Colonic mucosa (tissue), 4 donors: ENCODE measurements around the gene VPS52. TPM values are rescaled to one million over a fixed set of nuclear protein-coding genes. Genes with fewer than 3 reads are reported as not detected.

ENCODE experiments used
- DNase-seq: peaks from one replicate; pipeline ENCODE4 v3.0.0-alpha.2; 2020
- H3K27ac ChIP-seq: fragments of 200-600 bp; one replicate; pipeline ENCODE4 v1.8.0; 2021
- H3K27me3 ChIP-seq: fragments of 200-600 bp; one replicate; pipeline ENCODE4 v1.8.0; 2021
- H3K36me3 ChIP-seq: fragments of 200-600 bp; one replicate; pipeline ENCODE4 v1.8.0; 2021
- H3K4me1 ChIP-seq: fragments of 200-600 bp; one replicate; pipeline ENCODE4 v1.8.0; 2021; ENCODE audit warnings: mild to moderate bottlenecking
- H3K4me3 ChIP-seq: fragments of 200-600 bp; one replicate; pipeline ENCODE4 v1.8.0; 2021
- H3K9ac ChIP-seq, 2 donors: one replicate each; pipeline ENCODE4 v1.7.0; 2013; ENCODE audit warnings: control low read depth in 2 of 2, low read depth in 2 of 2, low read length in 2 of 2
- H3K9me3 ChIP-seq: fragments of 200-600 bp; one replicate; pipeline ENCODE4 v1.8.0; 2021
- intact Hi-C: fragments of 100-400 bp; cut with DNase I; formaldehyde crosslinking; loops from one replicate; pipeline ENCODE4 v1.14.1; 2022
- total RNA-seq, 2 donors: library from RNA; stranded (reverse); fragmentation: NEBNext Ultra II Directional in 1 of 2; extraction: Animal tissue kit (Norgen Biotek cat#: 25700) in 1 of 2; gene quantifications; one replicate each; pipeline ENCODE4 v1.2.1, GENCODE V29; 2021
- TF ChIP-seq, protein P1 (sequence below): fragments of 200-600 bp; IDR thresholded peaks from one replicate; pipeline ENCODE4 v1.8.0; 2022; ENCODE audit warnings: antibody characterized with exemption, mild to moderate bottlenecking
- donor health status: healthy.
- donor health status: DM: no; HTN: no; CAD: no.
- donor health status: DM: no; HTN: no; CAD: no.

VPS52 gene
- total RNA-seq, 2 donors from 2014 or later: 48.4 to 73.2 TPM

DNA sequence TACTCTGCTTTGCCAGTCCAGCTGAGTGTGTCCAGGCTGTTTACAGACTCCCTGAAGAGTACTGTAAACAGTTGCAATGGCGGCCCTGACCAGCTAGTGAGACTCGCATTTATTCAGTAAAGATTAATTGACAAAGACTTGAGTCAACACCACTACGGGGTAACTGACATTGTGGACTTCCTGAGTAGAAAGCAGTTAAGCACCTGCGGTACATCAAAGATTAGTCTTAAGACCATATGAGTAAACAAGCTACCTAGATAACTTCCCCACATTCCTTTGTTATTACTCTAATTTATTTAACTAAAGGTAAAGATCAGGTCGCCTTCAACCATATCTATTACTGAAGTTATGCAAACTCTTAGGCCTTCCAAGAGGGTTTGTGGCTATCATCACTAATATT is 12.6 kb downstream of the VPS52 start:
- Histone ChIP-seq H3K9me3 (no peaks in the 10 kb centered on the region), H3K9ac (no peak overlapping the region), H3K4me3 (no peak overlapping the region), H3K27ac (no peak overlapping the region), H3K27me3 (no peaks in the 10 kb centered on the region), H3K4me1 (no peaks in the 10 kb centered on the region), H3K36me3 (peaks cover 8% of the 10 kb centered on the region)
- TF ChIP-seq, protein P1, sequence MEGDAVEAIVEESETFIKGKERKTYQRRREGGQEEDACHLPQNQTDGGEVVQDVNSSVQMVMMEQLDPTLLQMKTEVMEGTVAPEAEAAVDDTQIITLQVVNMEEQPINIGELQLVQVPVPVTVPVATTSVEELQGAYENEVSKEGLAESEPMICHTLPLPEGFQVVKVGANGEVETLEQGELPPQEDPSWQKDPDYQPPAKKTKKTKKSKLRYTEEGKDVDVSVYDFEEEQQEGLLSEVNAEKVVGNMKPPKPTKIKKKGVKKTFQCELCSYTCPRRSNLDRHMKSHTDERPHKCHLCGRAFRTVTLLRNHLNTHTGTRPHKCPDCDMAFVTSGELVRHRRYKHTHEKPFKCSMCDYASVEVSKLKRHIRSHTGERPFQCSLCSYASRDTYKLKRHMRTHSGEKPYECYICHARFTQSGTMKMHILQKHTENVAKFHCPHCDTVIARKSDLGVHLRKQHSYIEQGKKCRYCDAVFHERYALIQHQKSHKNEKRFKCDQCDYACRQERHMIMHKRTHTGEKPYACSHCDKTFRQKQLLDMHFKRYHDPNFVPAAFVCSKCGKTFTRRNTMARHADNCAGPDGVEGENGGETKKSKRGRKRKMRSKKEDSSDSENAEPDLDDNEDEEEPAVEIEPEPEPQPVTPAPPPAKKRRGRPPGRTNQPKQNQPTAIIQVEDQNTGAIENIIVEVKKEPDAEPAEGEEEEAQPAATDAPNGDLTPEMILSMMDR: no peak
- no peak for DNase-seq
- intact Hi-C loops: no loop called here

DNA sequence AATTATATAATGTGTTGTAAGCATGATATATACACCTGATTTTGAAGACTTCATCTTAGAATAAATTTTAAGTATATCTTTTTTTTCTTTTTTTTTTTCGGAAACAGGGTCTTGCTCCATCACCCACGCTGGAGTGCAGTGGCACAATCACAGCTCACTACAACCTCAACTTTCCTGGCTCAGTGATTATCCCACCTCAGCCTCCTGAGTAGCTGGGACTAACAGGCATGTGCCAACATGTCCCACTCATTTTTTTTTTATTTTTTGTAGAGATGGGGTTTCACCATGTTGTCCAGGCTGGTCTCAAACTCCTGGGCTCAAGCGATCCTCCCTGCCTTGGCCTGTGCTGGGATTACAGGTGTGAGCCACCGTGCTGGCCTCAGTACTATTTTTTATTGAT is 17.1 kb downstream of the VPS52 start:
- H3K27ac ChIP-seq: no peak overlapping the region
- H3K36me3 ChIP-seq: no peaks in the 10 kb centered on the region
- H3K9me3 ChIP-seq: no peaks in the 10 kb centered on the region
- H3K4me3 ChIP-seq: no peak overlapping the region
- H3K4me1 ChIP-seq: peaks cover 5% of the 10 kb centered on the region
- intact Hi-C loops: no loop called here
- no peak for DNase-seq
- H3K27me3 ChIP-seq: no peaks in the 10 kb centered on the region
- no peak overlapping the region for H3K9ac ChIP-seq
- TF ChIP-seq, protein P1: no peak

DNA sequence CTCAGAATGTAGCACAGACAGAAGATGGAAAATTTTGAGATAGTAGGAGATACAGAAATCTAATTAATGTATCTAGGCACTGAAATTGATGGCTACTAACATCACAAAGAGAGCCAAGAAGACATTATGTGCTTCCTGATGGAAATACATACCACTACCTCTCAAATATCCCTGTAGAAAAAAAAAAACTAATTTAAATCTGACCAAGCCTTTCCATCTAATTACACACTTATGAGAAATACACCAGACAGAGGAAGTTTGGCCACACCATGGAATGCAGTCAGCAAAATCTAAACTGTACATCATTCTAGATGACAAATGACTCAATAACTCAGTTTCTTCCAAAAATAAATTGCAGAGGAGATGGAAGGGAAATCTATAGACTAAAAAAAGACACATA is 18.9 kb downstream of the VPS52 start:
- Histone ChIP-seq H3K4me3 (no peak overlapping the region), H3K36me3 (no peaks in the 10 kb centered on the region), H3K27ac (no peak overlapping the region), H3K27me3 (no peaks in the 10 kb centered on the region), H3K4me1 (peaks cover 5% of the 10 kb centered on the region), H3K9ac (no peak overlapping the region), H3K9me3 (no peaks in the 10 kb centered on the region)
- DNase-seq: no peak
- TF ChIP-seq, protein P1: no peak
- intact Hi-C loops: no loop called here

DNA sequence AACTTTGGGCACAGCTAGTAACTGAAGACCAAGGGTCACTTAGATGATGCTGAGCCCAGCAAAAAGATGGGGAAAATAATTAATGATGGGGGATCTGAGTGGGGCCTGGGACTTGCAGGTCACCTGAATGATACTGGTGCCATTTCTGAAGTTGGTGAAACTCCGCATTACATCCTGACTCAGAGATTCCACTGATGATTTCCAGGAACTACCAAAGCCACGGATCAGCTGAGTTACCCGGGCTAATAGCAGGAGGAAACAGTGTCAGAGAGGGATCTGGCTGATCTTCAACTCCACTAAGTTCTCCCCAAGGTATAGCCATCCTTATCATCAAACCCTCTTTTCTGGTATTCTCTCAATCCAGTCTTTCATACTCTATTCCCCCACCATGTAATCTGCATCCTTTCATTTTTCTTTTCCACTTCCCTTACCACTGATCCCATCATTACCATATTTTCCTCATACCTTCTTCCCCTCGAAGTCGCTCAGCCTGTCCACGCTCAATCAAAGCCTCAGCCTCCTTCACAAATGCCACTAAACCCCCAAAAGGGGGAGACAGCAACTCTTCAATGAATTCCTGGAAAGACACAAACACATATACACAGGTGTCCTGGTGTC is 20.2 kb downstream of the VPS52 start:
- no peak overlapping the region for H3K9ac ChIP-seq
- no peaks in the 10 kb centered on the region for H3K9me3 ChIP-seq
- intact Hi-C loops: no loop called here
- H3K4me1 ChIP-seq: peaks cover 5% of the 10 kb centered on the region
- no peaks in the 10 kb centered on the region for H3K27me3 ChIP-seq
- no peaks in the 10 kb centered on the region for H3K36me3 ChIP-seq
- DNase-seq: no peak
- H3K4me3 ChIP-seq: no peak overlapping the region
- TF ChIP-seq, protein P1: no peak
- H3K27ac ChIP-seq: no peak overlapping the region

DNA sequence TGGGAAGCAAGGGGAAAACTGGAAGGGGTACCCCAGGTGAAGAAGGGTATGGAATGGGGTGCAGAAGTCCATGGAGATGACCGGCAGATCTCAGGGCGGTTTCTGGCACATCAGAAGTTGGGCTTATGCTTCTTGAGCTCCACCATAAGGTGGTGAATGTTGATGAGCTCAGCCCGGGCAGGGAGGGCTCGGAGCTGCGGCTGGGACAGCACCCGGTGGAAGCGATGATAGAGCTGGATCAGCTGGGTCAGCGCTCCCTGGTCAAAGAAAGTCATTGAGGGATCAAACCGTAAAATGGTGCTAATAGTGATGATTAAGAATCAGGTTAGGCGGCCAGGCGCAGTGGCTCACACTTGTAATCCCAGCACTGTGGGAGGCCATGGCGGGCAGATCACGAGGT is 20.9 kb downstream of the VPS52 start:
- no peak overlapping the region for H3K27ac ChIP-seq
- no peak for DNase-seq
- no peaks in the 10 kb centered on the region for H3K9me3 ChIP-seq
- no peaks in the 10 kb centered on the region for H3K27me3 ChIP-seq
- TF ChIP-seq, protein P1: no peak
- H3K36me3 ChIP-seq: no peaks in the 10 kb centered on the region
- peaks cover 5% of the 10 kb centered on the region for H3K4me1 ChIP-seq
- H3K9ac ChIP-seq: no peak overlapping the region
- H3K4me3 ChIP-seq: no peak overlapping the region
- intact Hi-C loops: no loop called here
